RWPE1 (cell line): ENCODE results near the gene CCN5.
A peak's percentile ranks its signal among the peaks of the same experiment; 100 is the strongest.

Experiments used
- CTCF ChIA-PET: fragments of 350-600 bp; sonication (Branson Sonifier 250); formaldehyde crosslinking; extraction: SDS; loops from one replicate; lab custom pipeline; 2021; lab: Yijun Ruan, JAX
- POLR2A ChIA-PET: fragments of 400-600 bp; formaldehyde crosslinking; extraction: SDS; loops from one replicate; lab custom pipeline; 2020; ENCODE audit warnings: antibody characterized with exemption; ENCODE audit not compliant: low non-redundant PET; lab: Yijun Ruan, JAX
- DNase-seq: peaks from one replicate; pipeline ENCODE4 v3.0.0; 2012; ENCODE audit warnings: low spot score
- H3K27ac ChIP-seq: fragments of 450-650 bp; 2 replicates; pipeline ENCODE4 v1.5.1; 2017
- TF ChIP-seq, protein P1 (sequence below): fragments of 450-650 bp; conservative IDR thresholded peaks from 2 replicates; pipeline ENCODE4 v1.5.1; 2017; ENCODE audit warnings: low read depth, mild to moderate bottlenecking

The CCN5 gene

DNA sequence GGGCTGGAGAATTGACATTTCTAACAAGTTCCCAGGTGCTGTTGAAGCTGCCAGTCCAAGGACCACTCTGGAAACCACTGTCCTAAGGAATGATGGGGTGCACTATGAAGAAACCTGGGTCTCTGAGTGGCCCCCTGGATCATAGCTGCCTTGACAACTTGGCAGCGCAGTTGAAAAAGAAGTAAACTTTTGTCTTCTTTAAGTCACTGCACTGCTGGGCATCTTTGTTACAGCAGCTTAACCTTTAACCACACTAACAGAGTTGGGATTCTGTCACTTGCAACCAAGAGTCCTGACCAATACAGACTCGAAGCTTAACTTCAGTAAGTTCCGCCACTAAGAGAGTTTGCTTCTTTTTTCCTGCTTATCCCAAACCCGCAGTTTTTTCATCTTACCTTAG is 21.9 kb downstream of the CCN5 start:
- POLR2A ChIA-PET = interaction anchor here (0.6 kb wide), 1 partner anchor 993 kb away, joined by 3 read pairs; no protein-coding TSS in a partner anchor
- CTCF ChIA-PET = interaction anchor here (0.7 to 1.3 kb wide), 4 partner anchors 10 to 53 kb away, joined by 3 to 5 read pairs (median 3); no protein-coding TSS in a partner anchor

DNA sequence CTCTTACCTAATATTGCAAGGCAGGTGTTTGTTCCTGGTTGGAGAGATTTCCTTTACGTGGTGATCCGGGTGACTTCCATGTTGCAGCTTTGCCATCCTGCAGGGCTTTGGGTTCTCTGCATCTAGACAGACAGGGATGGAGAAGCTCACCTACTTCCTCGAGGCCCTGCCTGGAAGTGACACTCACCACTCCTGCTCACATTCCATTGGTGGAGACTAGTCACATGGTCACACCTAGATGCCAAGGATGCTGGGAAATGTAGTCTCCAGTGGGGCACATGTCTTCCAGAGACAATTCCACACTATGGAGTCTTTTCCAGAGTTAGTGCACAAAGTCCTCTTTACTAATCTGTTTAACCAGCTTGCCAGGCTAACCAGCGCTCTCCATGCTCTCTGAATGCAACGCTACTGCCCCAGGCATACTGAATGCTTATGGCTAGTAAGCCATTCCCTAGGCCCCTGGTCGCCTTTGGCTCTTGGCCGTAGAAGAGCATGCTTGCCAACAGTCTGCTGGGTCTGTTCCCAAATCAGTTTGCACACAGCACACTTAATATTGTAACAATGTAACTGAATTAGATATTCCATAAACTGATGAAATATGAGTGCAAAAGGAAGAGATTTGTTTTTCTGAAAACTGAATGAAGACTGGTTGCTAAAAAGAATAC is 23.8 kb downstream of the CCN5 start:
- H3K27ac ChIP-seq = no peak overlapping the region
- peak; percentile 97 for DNase-seq
- TF ChIP-seq, protein P1, sequence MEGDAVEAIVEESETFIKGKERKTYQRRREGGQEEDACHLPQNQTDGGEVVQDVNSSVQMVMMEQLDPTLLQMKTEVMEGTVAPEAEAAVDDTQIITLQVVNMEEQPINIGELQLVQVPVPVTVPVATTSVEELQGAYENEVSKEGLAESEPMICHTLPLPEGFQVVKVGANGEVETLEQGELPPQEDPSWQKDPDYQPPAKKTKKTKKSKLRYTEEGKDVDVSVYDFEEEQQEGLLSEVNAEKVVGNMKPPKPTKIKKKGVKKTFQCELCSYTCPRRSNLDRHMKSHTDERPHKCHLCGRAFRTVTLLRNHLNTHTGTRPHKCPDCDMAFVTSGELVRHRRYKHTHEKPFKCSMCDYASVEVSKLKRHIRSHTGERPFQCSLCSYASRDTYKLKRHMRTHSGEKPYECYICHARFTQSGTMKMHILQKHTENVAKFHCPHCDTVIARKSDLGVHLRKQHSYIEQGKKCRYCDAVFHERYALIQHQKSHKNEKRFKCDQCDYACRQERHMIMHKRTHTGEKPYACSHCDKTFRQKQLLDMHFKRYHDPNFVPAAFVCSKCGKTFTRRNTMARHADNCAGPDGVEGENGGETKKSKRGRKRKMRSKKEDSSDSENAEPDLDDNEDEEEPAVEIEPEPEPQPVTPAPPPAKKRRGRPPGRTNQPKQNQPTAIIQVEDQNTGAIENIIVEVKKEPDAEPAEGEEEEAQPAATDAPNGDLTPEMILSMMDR = no peak
- ChIA-PET CTCF (interaction anchor here (0.6 to 7.1 kb wide), 4 partner anchors 32 to 340 kb away, joined by 3 to 39 read pairs (median 3); no protein-coding TSS in a partner anchor), POLR2A (no interaction called here)

More for the DNA sequence above, 21.9 kb downstream of the CCN5 start:
- no peak overlapping the region for H3K27ac ChIP-seq
- TF ChIP-seq, protein P1 = no peak
- no peak for DNase-seq

DNA sequence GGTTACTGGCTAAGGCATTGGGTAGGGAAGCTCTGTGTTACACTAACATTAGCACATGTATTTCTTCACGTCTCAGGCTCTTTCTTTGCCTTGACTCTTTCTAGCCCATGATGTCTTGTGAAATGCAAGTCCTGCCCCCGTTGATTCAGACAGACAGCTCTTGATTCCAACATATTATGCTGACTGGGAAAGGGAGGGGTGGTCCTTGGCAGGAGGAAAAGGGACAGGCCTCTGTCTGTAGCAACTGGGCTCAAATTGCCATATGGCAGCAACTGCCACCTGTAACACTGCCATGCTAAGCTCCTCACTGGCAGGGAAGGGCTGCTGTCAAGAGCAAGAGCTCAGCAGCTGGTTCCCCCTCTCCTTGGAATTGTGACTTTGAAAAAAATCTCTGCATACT is 24.8 kb downstream of the CCN5 start:
- POLR2A ChIA-PET = no interaction called here
- no peak overlapping the region for H3K27ac ChIP-seq
- TF ChIP-seq, protein P1 = no peak
- no peak for DNase-seq
- CTCF ChIA-PET = interaction anchor here (7.1 kb wide), 1 partner anchor 56 kb away, joined by 39 read pairs; no protein-coding TSS in a partner anchor

DNA sequence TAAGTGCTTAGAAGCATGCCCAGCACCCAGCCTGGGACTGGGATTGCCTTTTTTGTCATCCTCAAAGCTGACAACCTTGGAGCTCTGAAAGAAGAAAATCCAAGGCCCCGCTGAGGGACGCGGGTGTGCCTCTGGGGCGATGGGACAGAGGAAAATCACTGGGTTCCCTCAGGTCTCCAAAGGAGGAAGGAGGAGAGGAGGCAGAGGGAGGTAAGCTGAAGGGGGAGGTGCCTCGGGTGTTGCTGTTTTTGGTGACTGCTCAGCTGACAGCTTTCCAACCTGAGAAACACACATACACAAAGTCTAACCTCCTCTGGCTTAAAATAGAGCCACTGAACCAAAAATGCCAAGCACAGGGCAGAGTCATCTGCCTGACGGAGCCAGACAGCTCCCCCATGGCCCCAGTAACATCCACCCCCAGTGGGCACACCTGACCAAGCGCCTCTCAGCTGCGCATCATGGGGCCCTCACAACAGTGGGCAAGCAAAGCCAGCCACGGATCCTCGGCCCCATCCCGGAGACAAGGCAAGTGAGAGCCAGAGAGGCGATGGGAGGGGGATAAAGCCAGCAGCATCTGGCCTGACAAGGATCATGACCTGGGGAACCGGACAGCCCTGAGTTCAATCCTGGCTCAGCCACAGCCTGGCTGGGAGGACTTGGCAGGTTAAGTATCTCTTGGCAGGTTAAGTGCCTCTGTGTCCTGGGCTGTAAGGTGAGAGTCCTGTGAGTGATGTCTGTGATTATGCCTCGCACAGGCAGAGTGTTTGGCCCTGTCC is 27.3 kb downstream of the CCN5 start:
- ChIA-PET CTCF (interaction anchor here (0.6 to 7.1 kb wide), 3 partner anchors 9 to 828 kb away, joined by 4 to 39 read pairs (median 6); partner anchors contain the start of gene TOX2), POLR2A (no interaction called here)
- TF ChIP-seq, protein P1 = no peak
- no peak overlapping the region for H3K27ac ChIP-seq
- DNase-seq = no peak

DNA sequence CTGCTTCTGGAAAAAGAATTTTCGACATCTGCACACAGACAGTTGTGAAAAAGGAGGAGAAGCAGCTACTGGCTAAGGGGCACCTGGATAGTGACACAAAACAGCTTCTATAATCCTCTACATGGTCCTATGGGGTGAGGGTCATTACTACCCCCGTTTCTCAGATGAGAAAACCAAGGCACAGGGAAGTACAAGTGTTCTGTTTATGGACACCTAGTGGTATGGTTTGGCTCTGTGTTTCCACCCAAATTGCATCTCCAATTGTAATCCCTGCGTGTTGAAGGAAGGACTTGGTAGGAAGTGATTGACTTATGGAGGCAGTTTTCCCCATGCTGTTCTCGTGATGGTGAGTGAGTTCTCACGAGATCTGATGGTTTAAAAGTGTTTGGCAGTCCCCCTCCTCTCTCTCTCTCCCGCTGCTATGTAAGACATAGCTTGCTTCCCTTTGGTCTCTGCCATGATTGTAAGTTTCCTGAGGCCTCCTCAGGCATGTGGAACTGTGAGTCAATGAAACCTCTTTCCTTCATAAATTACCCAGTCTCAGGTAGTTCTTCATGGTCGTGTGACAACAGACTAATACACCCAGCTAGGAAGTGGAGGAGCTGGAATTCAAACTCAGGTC is 28.0 kb downstream of the CCN5 start:
- DNase-seq = no peak
- TF ChIP-seq, protein P1 = no peak
- POLR2A ChIA-PET = no interaction called here
- CTCF ChIA-PET = interaction anchor here (2.1 to 7.1 kb wide), 2 partner anchors 10 to 59 kb away, joined by 6 to 39 read pairs; no protein-coding TSS in a partner anchor
- H3K27ac ChIP-seq = no peak overlapping the region
